IgD-negative memory B cell (primary cell): ENCODE measurements around the gene DOC2A. TPM values are rescaled to one million over a fixed set of nuclear protein-coding genes. Genes with fewer than 3 reads are reported as not detected.
"Not testable (repeated sequence)": the region's sequence is repeated elsewhere in the genome, so short reads cannot be mapped to it uniquely, and the experiment has no call there.

Experiments
- H3K27ac Mint-ChIP-seq, 3 donors: one replicate each; pipeline ENCODE4 v1.8.0; 2020 to 2022; ENCODE audit warnings: mild to moderate bottlenecking in 3 of 3, mixed read lengths in 3 of 3, moderate library complexity in 1 of 3
- H3K27me3 Mint-ChIP-seq: one replicate; pipeline ENCODE4 v1.8.0; 2021; ENCODE audit warnings: mixed read lengths
- H3K36me3 Mint-ChIP-seq: one replicate; pipeline ENCODE4 v1.8.0; 2020; ENCODE audit warnings: mild to moderate bottlenecking, mixed read lengths
- H3K4me1 Mint-ChIP-seq, 3 donors: one replicate each; pipeline ENCODE4 v1.8.0; 2020 to 2022; ENCODE audit warnings: mixed read lengths in 3 of 3, mild to moderate bottlenecking in 1 of 3
- H3K4me3 Mint-ChIP-seq, 4 donors: one replicate each; pipeline ENCODE4 v1.8.0; 2020 to 2022; ENCODE audit warnings: mild to moderate bottlenecking in 4 of 4, mixed read lengths in 4 of 4, moderate library complexity in 3 of 4
- H3K9me3 Mint-ChIP-seq, 3 donors: one replicate each; pipeline ENCODE4 v1.8.0; 2020 to 2021; ENCODE audit warnings: mixed read lengths in 3 of 3, mild to moderate bottlenecking in 1 of 3
- polyA plus RNA-seq: library from polyadenylated mRNA; unstranded; fragments of 300-500 nt; fragmentation: Illumina TruSeq; gene quantifications from one replicate; pipeline ENCODE4 v1.2.3, GENCODE V29; 2021

The DOC2A gene
- polyA plus RNA-seq = not detected

GRCh38 chr16:30010844-30011713 is at the start of gene DOC2A:
DOC2A (minus strand) TSS chr16:30011027; CDS start chr16:30010222, 805 bp downstream.
- no peaks in the 10 kb centered on the region for H3K9me3 Mint-ChIP-seq
- H3K36me3 Mint-ChIP-seq = peaks cover 2% of the 10 kb centered on the region
- peaks cover 0 to 2% (median 2%) of the 10 kb centered on the region in 3 donors for H3K4me1 Mint-ChIP-seq
- H3K27ac Mint-ChIP-seq = no peak within 1 kb of the TSS
- peaks cover 21% of the 10 kb centered on the region for H3K27me3 Mint-ChIP-seq
- H3K4me3 Mint-ChIP-seq = peak within 1 kb of the TSS; percentile 67 to 80 (median 76)

DNA sequence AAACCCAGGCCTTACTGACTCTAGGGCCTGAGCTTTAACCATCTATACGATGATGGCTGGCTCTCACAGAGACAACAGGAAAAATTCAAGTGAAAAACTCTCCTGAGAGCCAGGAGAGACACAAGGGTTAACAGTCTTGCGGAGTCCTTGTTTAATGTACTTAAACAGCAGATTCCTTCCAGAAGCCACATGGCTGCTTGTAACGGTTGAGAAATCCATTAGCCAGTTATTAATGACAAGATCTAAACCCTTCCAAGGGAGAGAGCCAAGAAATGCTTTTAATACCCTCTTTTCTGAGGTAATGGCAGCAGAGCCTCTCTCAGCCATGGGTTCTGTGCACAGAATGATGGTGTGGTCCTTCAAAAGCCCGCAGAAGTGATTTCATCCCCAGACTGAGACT is 49.5 kb upstream of the DOC2A start:
- Mint-ChIP-seq H3K9me3 (no peaks in the 10 kb centered on the region), H3K36me3 (peaks cover 1% of the 10 kb centered on the region), H3K4me3 (peak overlapping the region in 1 of 4 donors; percentile 56), H3K27ac (peak overlapping the region in 1 of 3 donors; percentile 78), H3K27me3 (no peaks in the 10 kb centered on the region), H3K4me1 (peaks cover 0 to 5% (median 3%) of the 10 kb centered on the region in 3 donors)

DNA sequence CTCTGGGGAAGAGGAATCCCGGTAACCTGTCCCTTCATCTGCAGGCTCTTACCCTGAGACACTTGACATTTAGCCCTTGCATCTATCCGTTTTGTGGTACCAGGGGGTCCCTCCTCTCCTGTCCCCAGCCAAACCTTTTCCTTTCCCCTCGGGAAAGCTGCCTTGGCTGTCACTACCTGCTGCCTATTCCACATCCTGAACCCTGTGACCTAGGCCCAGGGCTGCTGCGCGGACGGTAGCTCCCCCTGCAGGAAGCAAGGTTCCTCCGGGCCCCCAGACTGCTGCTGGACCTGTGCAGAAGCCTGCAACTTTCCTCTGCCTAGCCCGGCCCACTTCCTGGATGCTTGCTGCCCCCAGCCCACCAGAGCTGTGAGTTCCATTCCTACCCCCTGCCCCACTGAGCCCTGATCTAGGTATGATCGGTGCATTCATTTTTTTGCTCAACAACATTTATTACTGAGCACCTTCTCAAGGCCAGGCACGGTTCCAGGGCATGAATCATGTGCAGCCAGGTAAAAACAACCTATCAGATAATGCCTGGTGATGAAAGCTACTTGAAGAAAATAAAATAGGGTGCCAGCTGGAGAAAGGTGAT is 44.2 kb upstream of the DOC2A start:
- peak overlapping the region in 2 of 4 donors; percentile 68 to 88 for H3K4me3 Mint-ChIP-seq
- H3K27ac Mint-ChIP-seq = peak overlapping the region in 2 of 3 donors; percentile 31 to 98
- peaks cover 2% of the 10 kb centered on the region for H3K36me3 Mint-ChIP-seq
- H3K27me3 Mint-ChIP-seq = peaks cover 3% of the 10 kb centered on the region
- peaks cover 7 to 9% (median 7%) of the 10 kb centered on the region in 3 donors for H3K4me1 Mint-ChIP-seq
- no peaks in the 10 kb centered on the region for H3K9me3 Mint-ChIP-seq

GRCh38 chr16:30054451-30054850 is 43.6 kb upstream of the DOC2A start:
- peaks cover 7 to 9% (median 7%) of the 10 kb centered on the region in 3 donors for H3K4me1 Mint-ChIP-seq
- peaks cover 2% of the 10 kb centered on the region for H3K36me3 Mint-ChIP-seq
- H3K27ac Mint-ChIP-seq = peak overlapping the region; percentile 31 to 98 (median 82)
- peaks cover 3% of the 10 kb centered on the region for H3K27me3 Mint-ChIP-seq
- H3K4me3 Mint-ChIP-seq = peak overlapping the region in 2 of 4 donors; percentile 77 to 88
- H3K9me3 Mint-ChIP-seq = no peaks in the 10 kb centered on the region

DNA sequence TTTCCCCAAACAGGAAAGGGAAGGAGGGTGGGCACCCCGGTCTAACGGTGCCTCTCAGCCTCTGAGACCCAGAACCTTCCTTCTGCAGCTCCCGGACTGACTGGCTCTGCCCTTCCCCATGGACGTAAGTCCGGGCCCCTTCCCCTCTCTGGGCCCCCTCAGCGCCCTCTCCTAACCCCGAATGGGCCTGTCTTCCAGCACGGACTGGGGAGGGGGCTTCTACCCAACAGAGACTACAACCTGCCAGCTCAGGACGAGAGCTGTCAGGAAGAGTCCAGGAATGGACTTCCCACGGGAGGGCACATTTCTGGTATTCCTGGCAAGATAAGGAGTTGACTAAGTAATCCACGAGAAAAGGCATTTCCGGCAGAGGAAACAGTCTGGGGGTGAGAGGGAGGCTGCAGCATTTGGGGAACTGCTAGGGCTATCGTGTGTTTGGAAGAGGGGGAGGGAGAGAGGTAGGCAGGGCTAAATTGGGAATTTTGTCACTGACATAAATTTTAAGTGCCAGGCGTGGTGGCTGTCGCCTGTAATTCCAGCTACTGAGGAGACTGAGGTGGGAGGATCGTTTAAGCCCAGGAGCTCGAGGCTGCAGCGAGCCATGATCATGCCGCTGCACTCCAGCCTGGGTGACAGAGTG is 42.7 kb upstream of the DOC2A start:
- Mint-ChIP-seq H3K4me3 (peak overlapping the region; percentile 61 to 91 (median 87)), H3K36me3 (peaks cover 3% of the 10 kb centered on the region), H3K9me3 (no peaks in the 10 kb centered on the region), H3K4me1 (peaks cover 7 to 9% (median 7%) of the 10 kb centered on the region in 3 donors), H3K27me3 (peaks cover 3% of the 10 kb centered on the region), H3K27ac (peak overlapping the region; percentile 55 to 98 (median 96))

DNA sequence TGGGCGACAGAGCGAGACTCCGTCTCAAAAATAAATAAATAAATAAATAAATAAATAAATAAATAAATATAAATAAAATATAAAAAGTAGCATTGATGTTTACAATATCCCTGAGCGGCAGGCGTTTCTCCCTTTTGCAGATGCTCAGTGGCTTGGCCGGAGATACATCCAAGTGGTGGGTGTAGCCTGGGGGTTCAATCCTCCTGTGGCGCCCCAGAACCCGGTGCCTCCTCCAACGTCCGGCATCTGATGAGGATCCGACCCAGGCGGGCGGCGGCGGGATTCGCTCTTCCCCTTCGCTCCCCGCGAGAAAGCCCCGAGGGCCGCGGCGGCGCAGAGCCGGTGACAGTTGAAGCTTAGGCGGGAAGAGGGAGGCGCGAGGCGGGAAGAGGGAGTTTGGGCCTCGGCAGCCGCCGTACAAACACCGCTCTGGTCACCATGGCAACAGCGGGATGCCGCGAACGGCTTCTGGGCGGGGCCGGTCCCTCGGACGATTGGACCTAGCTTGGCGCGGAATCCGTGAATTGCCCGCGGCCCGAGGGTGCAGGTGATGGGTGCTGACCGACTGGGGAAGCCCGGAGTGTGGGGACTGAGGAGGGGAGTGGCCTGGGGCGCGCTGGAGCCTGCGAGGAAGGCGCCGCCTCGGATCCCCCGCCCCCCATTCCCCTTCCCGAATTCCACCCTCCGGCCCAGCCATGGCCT is 42.0 kb upstream of the DOC2A start:
- Mint-ChIP-seq H3K36me3 (peaks cover 3% of the 10 kb centered on the region), H3K27me3 (peaks cover 3% of the 10 kb centered on the region), H3K27ac (peak overlapping the region; percentile 96 to 98 (median 97)), H3K9me3 (no peaks in the 10 kb centered on the region), H3K4me1 (peaks cover 7 to 9% (median 7%) of the 10 kb centered on the region in 3 donors), H3K4me3 (peak overlapping the region; percentile 86 to 96 (median 89))

- H3K27ac Mint-ChIP-seq = peak overlapping the region in 1 of 3 donors; percentile 98
- peaks cover 3% of the 10 kb centered on the region for H3K36me3 Mint-ChIP-seq
- peak overlapping the region; percentile 1 to 80 (median 36) for H3K4me3 Mint-ChIP-seq
Observed at GRCh38 chr16:30051518-30051917, 40.7 kb upstream of the DOC2A start.

GRCh38 chr16:30049871-30050270 is 39.0 kb upstream of the DOC2A start:
- Mint-ChIP-seq H3K4me1 (peaks cover 7 to 9% (median 7%) of the 10 kb centered on the region in 3 donors), H3K36me3 (peaks cover 3% of the 10 kb centered on the region), H3K27me3 (peaks cover 3% of the 10 kb centered on the region), H3K4me3 (peak overlapping the region in 1 of 4 donors; percentile 85), H3K9me3 (no peaks in the 10 kb centered on the region), H3K27ac (peak overlapping the region; percentile 31 to 99 (median 33))

More at GRCh38 chr16:30051518-30051917, 40.7 kb upstream of the DOC2A start:
- Mint-ChIP-seq H3K27me3 (peaks cover 3% of the 10 kb centered on the region), H3K4me1 (peaks cover 7 to 9% (median 7%) of the 10 kb centered on the region in 3 donors), H3K9me3 (no peaks in the 10 kb centered on the region)

GRCh38 chr16:30046588-30046987 is 35.8 kb upstream of the DOC2A start:
- peaks cover 3% of the 10 kb centered on the region for H3K36me3 Mint-ChIP-seq

DNA sequence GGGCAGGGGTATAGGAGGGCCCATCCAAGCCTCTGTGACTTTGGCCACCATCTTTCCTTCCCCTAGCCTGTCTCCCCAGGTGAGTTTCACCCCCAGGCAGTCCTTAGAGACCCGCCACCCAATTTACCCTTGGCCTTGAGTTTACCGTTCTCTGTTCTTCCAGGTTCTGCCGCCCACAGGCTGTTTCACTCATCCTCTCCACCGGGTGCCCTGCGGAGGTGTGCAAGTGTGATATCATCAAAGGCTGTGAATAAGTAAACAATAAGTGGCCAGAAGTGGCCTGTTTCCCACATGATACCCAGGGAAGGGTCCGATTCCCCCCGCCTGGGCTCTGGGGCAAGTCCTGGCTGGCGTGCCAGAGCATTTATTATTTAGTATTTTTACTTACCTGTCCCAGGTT is 35.4 kb upstream of the DOC2A start:
- Mint-ChIP-seq H3K4me3 (no peak overlapping the region), H3K9me3 (no peaks in the 10 kb centered on the region), H3K4me1 (peaks cover 0 to 6% (median 0%) of the 10 kb centered on the region in 3 donors), H3K27me3 (peaks cover 2% of the 10 kb centered on the region), H3K36me3 (peaks cover 2% of the 10 kb centered on the region), H3K27ac (no peak overlapping the region)

More at GRCh38 chr16:30046588-30046987, 35.8 kb upstream of the DOC2A start:
- Mint-ChIP-seq H3K27me3 (peaks cover 2% of the 10 kb centered on the region), H3K4me1 (peaks cover 0 to 6% (median 2%) of the 10 kb centered on the region in 3 donors), H3K9me3 (no peaks in the 10 kb centered on the region), H3K4me3 (peak overlapping the region in 1 of 4 donors; percentile 47), H3K27ac (no peak overlapping the region)

GRCh38 chr16:30041841-30042240 is 31.0 kb upstream of the DOC2A start:
- H3K36me3 Mint-ChIP-seq = peaks cover 2% of the 10 kb centered on the region
- H3K4me3 Mint-ChIP-seq = no peak overlapping the region
- H3K9me3 Mint-ChIP-seq = no peaks in the 10 kb centered on the region
- H3K27me3 Mint-ChIP-seq = peaks cover 7% of the 10 kb centered on the region
- H3K27ac Mint-ChIP-seq = no peak overlapping the region
- H3K4me1 Mint-ChIP-seq = peaks cover 3 to 5% (median 4%) of the 10 kb centered on the region in 3 donors

DNA sequence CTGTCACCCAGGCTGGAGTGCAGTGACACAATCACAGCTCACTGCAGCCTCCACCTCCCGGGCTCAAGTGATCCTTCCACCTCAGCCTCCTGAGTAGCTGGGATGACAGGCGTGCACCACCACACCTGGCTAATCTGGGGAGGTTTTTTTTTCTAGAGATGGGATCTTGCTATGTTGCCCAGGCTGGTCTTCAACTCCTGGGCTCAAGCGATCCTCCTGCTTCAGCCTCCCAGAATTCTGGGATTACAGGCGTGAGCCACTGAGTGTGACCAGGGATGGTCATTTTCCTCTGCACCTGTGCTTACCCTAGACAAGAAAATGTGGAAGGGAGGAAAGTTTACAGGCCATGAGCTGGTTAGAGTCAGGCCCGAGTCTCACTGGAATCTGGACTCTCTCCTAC is 29.9 kb upstream of the DOC2A start:
- not testable (repeated sequence) for H3K4me3 Mint-ChIP-seq, H3K27ac Mint-ChIP-seq

DNA sequence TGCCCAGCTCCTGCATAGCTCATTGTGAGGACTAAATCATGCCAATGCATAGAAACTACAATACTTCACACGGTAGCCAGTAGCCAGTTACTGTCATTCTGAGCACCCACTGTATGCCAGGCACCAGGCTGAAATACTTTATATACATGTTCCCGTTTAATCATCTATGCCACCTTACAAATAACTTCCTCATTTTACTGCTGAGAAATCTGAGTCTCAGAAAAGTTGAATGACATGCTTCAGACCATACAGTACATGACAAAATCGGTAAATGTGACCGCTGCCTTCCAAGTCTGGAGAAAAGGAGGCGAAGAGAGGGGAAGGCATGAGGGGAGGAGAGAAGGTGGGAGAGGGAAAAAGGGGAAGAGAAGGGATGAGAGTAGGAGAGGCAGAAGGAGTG is 29.4 kb upstream of the DOC2A start:
- Mint-ChIP-seq H3K27me3 (peaks cover 19% of the 10 kb centered on the region), H3K9me3 (no peaks in the 10 kb centered on the region), H3K4me3 (no peak overlapping the region), H3K36me3 (peaks cover 2% of the 10 kb centered on the region), H3K27ac (no peak overlapping the region), H3K4me1 (peaks cover 3 to 5% (median 4%) of the 10 kb centered on the region in 3 donors)

More for the DNA sequence above, 29.9 kb upstream of the DOC2A start:
- H3K9me3 Mint-ChIP-seq, H3K36me3 Mint-ChIP-seq, H3K4me1 Mint-ChIP-seq: not testable (repeated sequence)
- H3K27me3 Mint-ChIP-seq = peaks cover 15% of the 10 kb centered on the region

DNA sequence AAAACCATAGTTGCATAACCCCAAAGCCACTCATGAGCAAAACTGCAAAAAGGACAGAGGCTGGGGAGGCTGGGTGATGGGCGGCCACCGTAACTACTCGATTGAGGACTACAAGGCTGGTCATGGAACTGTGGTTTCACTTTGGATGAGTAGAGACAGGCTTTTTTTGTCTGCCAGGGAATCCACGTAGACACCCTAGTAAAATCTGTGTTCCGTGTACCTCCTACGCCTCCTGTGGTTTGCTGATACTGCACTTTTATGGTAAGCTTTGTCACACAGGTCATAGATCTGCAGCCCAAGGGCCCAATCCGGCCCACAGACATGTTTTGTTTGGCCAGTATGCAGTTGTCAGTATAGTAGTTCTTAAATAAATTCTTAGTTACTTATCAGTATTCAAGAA is 22.4 kb upstream of the DOC2A start:
- H3K9me3 Mint-ChIP-seq = no peaks in the 10 kb centered on the region
- H3K36me3 Mint-ChIP-seq = no peaks in the 10 kb centered on the region
- H3K27me3 Mint-ChIP-seq = peaks cover 60% of the 10 kb centered on the region
- H3K4me1 Mint-ChIP-seq = peaks cover 5 to 7% (median 5%) of the 10 kb centered on the region in 3 donors
- H3K27ac Mint-ChIP-seq = no peak overlapping the region
- peak overlapping the region in 1 of 4 donors; percentile 37 for H3K4me3 Mint-ChIP-seq
